IMR-90 (cell line): ENCODE results near the gene CDH22. TPM values are rescaled to one million over a fixed set of nuclear protein-coding genes. Genes with fewer than 3 reads are reported as not detected.

ENCODE experiments used
- ATAC-seq: fragments of 200-7000 bp; cut with Tn5 transposase; 2 replicates; pipeline ENCODE4 v1.9.1; 2020; ENCODE audit warnings: low read depth, mild to moderate bottlenecking, moderate library complexity
- BruUV-seq: library from RNA; stranded (reverse); fragments of 400-500 nt; replicated peaks from 2 replicates; lab custom pipeline; 2021; lab: Mats Ljungman, UMichigan
- CTCF ChIA-PET: fragments of 300-600 bp; formaldehyde crosslinking; extraction: SDS; loops from one replicate; lab custom pipeline; 2021; ENCODE audit warnings: antibody characterized with exemption; lab: Yijun Ruan, JAX
- POLR2A ChIA-PET: fragments of 300-600 bp; sonication (Branson Sonifier 250); formaldehyde crosslinking; loops from one replicate; lab custom pipeline; 2022; ENCODE audit warnings: antibody characterized with exemption; ENCODE audit not compliant: unreplicated experiment; lab: Charles Lee
- DNase-seq: peaks from one replicate; pipeline ENCODE4 v3.0.0; 2013
- H2AFZ ChIP-seq: replicated peaks from 2 replicates; pipeline ENCODE3; 2013; ENCODE audit warnings: low read length, mild to moderate bottlenecking; ENCODE audit not compliant: poor library complexity
- H2AK5ac ChIP-seq: 2 replicates; pipeline ENCODE4 v1.6.1; 2013; ENCODE audit warnings: low read depth, low read length, inconsistent platforms
- H2AK9ac ChIP-seq: replicated peaks from 2 replicates; pipeline ENCODE3; 2013; ENCODE audit warnings: mild to moderate bottlenecking, low read depth, low read length, moderate library complexity; ENCODE audit not compliant: poor library complexity
- H2BK120ac ChIP-seq: 2 replicates; pipeline ENCODE4 v1.6.1; 2013; ENCODE audit warnings: low read depth, low read length, inconsistent platforms
- H2BK15ac ChIP-seq: 3 replicates; pipeline ENCODE4 v1.6.1; 2013; ENCODE audit warnings: low read depth, low read length, inconsistent platforms
- H2BK20ac ChIP-seq: 2 replicates; pipeline ENCODE4 v1.6.1; 2013; ENCODE audit warnings: low read depth, mild to moderate bottlenecking, inconsistent platforms, low read length, moderate library complexity
- H2BK5ac ChIP-seq: 2 replicates; pipeline ENCODE4 v1.6.1; 2013; ENCODE audit warnings: mild to moderate bottlenecking, low read depth, low read length, inconsistent platforms; ENCODE audit not compliant: poor library complexity, severe bottlenecking
- H3K14ac ChIP-seq: replicated peaks from 2 replicates; pipeline ENCODE4 v1.6.1; 2013; ENCODE audit warnings: low read depth, low read length, inconsistent platforms
- H3K18ac ChIP-seq: 2 replicates; pipeline ENCODE4 v1.6.1; 2013; ENCODE audit warnings: low read depth, low read length, control low read depth
- H3K23ac ChIP-seq: 2 replicates; pipeline ENCODE4 v1.6.1; 2013; ENCODE audit warnings: low read depth, low read length, inconsistent platforms
- H3K27ac ChIP-seq: 2 replicates; pipeline ENCODE4 v1.5.1; 2013; ENCODE audit warnings: mild to moderate bottlenecking, control low read depth, low read length; ENCODE audit not compliant: insufficient read depth
- H3K27me3 ChIP-seq: 2 replicates; pipeline ENCODE4 v1.6.1; 2013; ENCODE audit warnings: low read length; ENCODE audit not compliant: control insufficient read depth, insufficient read depth
- H3K36me3 ChIP-seq: 2 replicates; pipeline ENCODE4 v1.6.1; 2013; ENCODE audit warnings: low read length, mixed read lengths; ENCODE audit not compliant: control insufficient read depth, insufficient read depth
- H3K4ac ChIP-seq: 2 replicates; pipeline ENCODE4 v1.6.1; 2013; ENCODE audit warnings: low read depth, low read length, inconsistent platforms
- H3K4me1 ChIP-seq: 2 replicates; pipeline ENCODE4 v1.6.1; 2013; ENCODE audit warnings: low read length, mixed read lengths; ENCODE audit not compliant: control insufficient read depth, insufficient read depth
- H3K4me2 ChIP-seq: 2 replicates; pipeline ENCODE4 v1.6.1; 2013; ENCODE audit warnings: low read depth, mild to moderate bottlenecking, control low read depth, low read length, moderate library complexity
- H3K4me3 ChIP-seq: 2 replicates; pipeline ENCODE4 v1.5.1; 2013; ENCODE audit warnings: low read depth, mild to moderate bottlenecking, control low read depth, low read length, moderate library complexity; ENCODE audit not compliant: insufficient read depth
- H3K56ac ChIP-seq: 2 replicates; pipeline ENCODE4 v1.6.1; 2013; ENCODE audit warnings: low read length, inconsistent platforms; ENCODE audit not compliant: insufficient read depth; ENCODE audit errors: extremely low read depth
- H3K79me1 ChIP-seq, 2 experiments: 2 replicates each; pipeline ENCODE4 v1.6.1; 2013; ENCODE audit warnings: low read length in 2 of 2, inconsistent platforms in 1 of 2, low read depth in 1 of 2
- H3K9ac ChIP-seq: 2 replicates; pipeline ENCODE4 v1.6.1; 2013; ENCODE audit warnings: low read depth, low read length, control low read depth
- H3K9me1 ChIP-seq: 2 replicates; pipeline ENCODE4 v1.6.1; 2013; ENCODE audit warnings: low read length, inconsistent platforms; ENCODE audit not compliant: insufficient read depth
- H3K9me3 ChIP-seq: 2 replicates; pipeline ENCODE4 v1.6.1; 2013; ENCODE audit warnings: low read length; ENCODE audit not compliant: control insufficient read depth, insufficient read depth
- H4K20me1 ChIP-seq: 2 replicates; pipeline ENCODE4 v1.6.1; 2013; ENCODE audit warnings: low read length, inconsistent platforms; ENCODE audit not compliant: insufficient read depth
- H4K5ac ChIP-seq: 2 replicates; pipeline ENCODE4 v1.6.1; 2013; ENCODE audit warnings: mild to moderate bottlenecking, low read depth, low read length, control low read depth
- H4K8ac ChIP-seq, 2 experiments: 2 replicates each; pipeline ENCODE4 v1.6.1; 2013; ENCODE audit warnings: low read depth in 2 of 2, low read length in 2 of 2, control low read depth in 1 of 2, inconsistent platforms in 1 of 2
- H4K91ac ChIP-seq: 2 replicates; pipeline ENCODE4 v1.6.1; 2013; ENCODE audit warnings: low read depth, low read length, inconsistent platforms; ENCODE audit not compliant: insufficient read depth
- MAZ ChIP-seq: IDR thresholded peaks from 2 replicates; pipeline ENCODE4 v1.6.1; 2012; ENCODE audit warnings: low read depth, mild to moderate bottlenecking, low read length, improper control_type of control experiment, moderate library complexity, borderline replicate concordance
- MXI1 ChIP-seq: IDR thresholded peaks from 2 replicates; pipeline ENCODE4 v1.6.1; 2012; ENCODE audit warnings: low read depth, mild to moderate bottlenecking, low read length, moderate library complexity, borderline replicate concordance
- WGBS, 2 experiments: methylation state at CpG; one replicate each; pipeline versions ENCODE4 v1.1.5 to v1.1.7; 2013; ENCODE audit warnings: missing lambda C conversion rate in 2 of 2; ENCODE audit not compliant: insufficient read length in 1 of 2; ENCODE audit errors: extremely low coverage in 2 of 2; 5-methylcytosine and 5-hydroxymethylcytosine counted together
- dilution Hi-C: fragments of 300-500 bp; cut with HindIII; formaldehyde crosslinking; loops from one replicate; pipeline ENCODE4 v1.14.3; 2018; ENCODE audit warnings: low sequenced_read_pairs; ENCODE audit not compliant: unreplicated experiment
- in situ Hi-C: fragments of 300-500 bp; cut with MboI; formaldehyde crosslinking; loops from 3 replicates; pipeline ENCODE4 v1.14.3; 2019; ENCODE audit warnings: low sequenced_read_pairs, inconsistent platforms, mixed read lengths
- intact Hi-C: fragments of 100-400 bp; cut with micrococcal nuclease; formaldehyde crosslinking; loops from 2 replicates; pipeline ENCODE4 v1.10.0; 2022
- polyA plus RNA-seq, 3 experiments: library from polyadenylated mRNA; depleted of rRNA; stranded (reverse); fragments of >200 nt; gene quantifications; 2 replicates each; pipeline ENCODE4 v1.2.3, GENCODE V29; 2012; ENCODE audit warnings: low replicate concordance in 1 of 3
- total RNA-seq: library from RNA; depleted of rRNA; stranded (reverse); fragments of >200 nt; gene quantifications from 2 replicates; pipeline ENCODE4 v1.2.3, GENCODE V29; 2012

CDH22 gene
- total and polyA plus RNA-seq, 2 of the 4 experiments (the other 2 are of a cell fraction): not detected

GRCh38 chr20:46306743-46307138 is 1.6 kb downstream of the CDH22 start:
- Histone ChIP-seq H3K18ac (no peak overlapping the region), H3K14ac (no peak overlapping the region), H3K4me3 (no peak overlapping the region), H3K9me1 (no peaks in the 10 kb centered on the region), H3K27me3 (peaks cover 80% of the 10 kb centered on the region), H3K27ac (no peak overlapping the region), H3K4ac (no peak overlapping the region), H4K91ac (no peak overlapping the region), H3K56ac (no peak overlapping the region), H2BK120ac (no peak overlapping the region), H2BK15ac (no peak overlapping the region), H2AK5ac (no peak overlapping the region), H4K5ac (no peak overlapping the region), H4K8ac (no peak overlapping the region), H3K79me1 (no peaks in the 10 kb centered on the region), H2BK20ac (no peak overlapping the region), H4K20me1 (no peaks in the 10 kb centered on the region), H3K23ac (no peak overlapping the region), H3K4me1 (no peaks in the 10 kb centered on the region), H3K9ac (no peak overlapping the region), H3K4me2 (no peak overlapping the region), H2AFZ (peak overlapping the region; percentile 28), H2AK9ac (peak overlapping the region; percentile 50), H3K9me3 (no peaks in the 10 kb centered on the region), H3K36me3 (no peaks in the 10 kb centered on the region), H2BK5ac (no peak overlapping the region)
- TF ChIP-seq MXI1 (no peak), MAZ (no peak)
- 40% methylated on average over 3 of the region's 10 CpGs; no CpG with 5 or more reads in 1 of the 2 experiments for WGBS, 2 experiments
- ChIA-PET CTCF (interaction anchor here (0.5 to 1.2 kb wide), 5 partner anchors 8 to 297 kb away, joined by 3 to 4 read pairs (median 3); no protein-coding TSS in a partner anchor), POLR2A (no interaction called here)
- BruUV-seq: no TSS peak
- intact Hi-C loops (no loop called here), dilution Hi-C loops (no loop called here), in situ Hi-C loops (no loop called here)
- DNase-seq (no peak), ATAC-seq (no peak)
